HG02588 (cell line): ENCODE measurements around the gene DUSP11.
"Not testable (repeated sequence)": the region's sequence is repeated elsewhere in the genome, so short reads cannot be mapped to it uniquely, and the experiment has no call there.

ENCODE experiments used
- ATAC-seq: cut with Tn5 transposase; IDR thresholded peaks from one replicate; pipeline ENCODE4 v1.9.1; 2021; ENCODE audit warnings: mild to moderate bottlenecking, moderate library complexity; ENCODE audit not compliant: unreplicated experiment

The DUSP11 gene

DNA sequence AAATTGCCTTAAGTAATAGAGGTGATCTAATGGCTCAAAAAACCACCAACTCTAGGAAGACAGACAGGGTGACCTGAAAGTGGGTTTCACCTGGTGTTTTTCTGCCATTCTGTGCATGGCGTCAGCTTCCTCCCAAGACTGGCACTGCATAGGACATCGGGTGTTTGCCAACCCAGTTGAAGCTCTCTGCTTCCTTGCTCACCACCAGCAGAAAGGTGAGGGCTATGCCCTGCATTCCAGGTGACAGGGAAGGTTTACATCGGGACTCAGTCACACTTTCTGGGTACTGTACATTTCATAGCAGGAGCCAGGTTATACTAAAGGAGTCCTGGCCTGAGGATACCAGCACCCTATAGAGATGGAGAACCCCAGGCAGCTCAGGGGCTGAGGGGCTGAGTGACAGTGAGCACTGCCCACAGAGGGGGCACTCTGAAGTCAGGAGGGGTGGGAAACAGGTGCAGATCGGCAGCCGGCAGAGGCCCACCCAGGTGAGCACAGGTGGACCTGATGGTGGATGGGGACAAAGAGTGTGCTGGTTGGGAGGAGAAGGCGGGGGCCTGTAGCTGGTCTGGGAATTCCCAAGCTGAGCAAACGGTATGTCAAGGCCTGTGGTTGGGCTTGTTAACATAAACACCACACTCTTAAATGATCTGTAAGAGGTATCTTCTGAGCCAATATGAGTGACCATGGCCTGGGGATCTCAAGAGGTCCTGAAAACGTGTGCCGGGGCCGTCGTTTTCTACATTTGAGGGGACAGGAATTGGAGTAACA is 60.9 kb downstream of the DUSP11 start:
- no peak for ATAC-seq

- ATAC-seq = no peak
Observed at GRCh38 chr2:73718421-73718820, 61.5 kb downstream of the DUSP11 start.

DNA sequence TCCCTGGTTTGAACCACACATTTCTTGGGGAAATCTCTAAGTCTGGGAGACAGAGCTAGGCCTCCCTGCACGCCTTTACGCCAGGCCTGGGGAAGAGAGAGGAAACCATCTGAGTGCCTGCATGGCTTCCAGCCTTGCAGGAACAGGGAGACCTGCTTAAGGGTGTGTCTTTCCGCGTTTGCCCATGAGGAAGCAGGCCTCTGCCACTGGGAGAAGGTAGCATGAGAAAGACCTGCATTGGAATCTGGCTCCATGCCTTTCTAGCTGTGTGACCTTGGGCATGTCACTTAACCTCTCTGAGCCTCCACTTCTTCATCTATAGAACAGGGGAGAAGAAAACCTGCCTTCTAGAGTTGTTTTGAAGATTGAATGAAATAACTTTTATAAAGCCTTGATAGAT is 62.2 kb downstream of the DUSP11 start:
- ATAC-seq = not testable (repeated sequence)

DNA sequence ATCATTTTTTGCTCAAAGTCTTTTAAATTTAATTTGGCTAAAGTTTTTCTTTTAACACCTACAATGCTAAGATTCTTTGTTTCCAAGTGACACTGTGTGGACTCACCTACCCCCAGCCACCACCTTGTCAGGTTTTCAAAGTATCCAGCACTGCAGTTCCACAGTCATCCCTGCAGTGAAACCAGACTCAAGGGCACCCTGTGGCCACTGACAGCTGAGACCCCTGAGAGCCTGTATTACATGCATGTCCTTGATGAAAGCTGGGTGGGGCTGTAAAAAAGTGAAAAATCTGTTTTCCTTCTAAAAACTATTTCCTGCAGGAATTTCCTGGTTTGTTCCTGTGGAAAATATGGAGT is 62.7 kb downstream of the DUSP11 start:
- no peak for ATAC-seq

- no peak for ATAC-seq
Observed at GRCh38 chr2:73716543-73717250, 63.2 kb downstream of the DUSP11 start.

DNA sequence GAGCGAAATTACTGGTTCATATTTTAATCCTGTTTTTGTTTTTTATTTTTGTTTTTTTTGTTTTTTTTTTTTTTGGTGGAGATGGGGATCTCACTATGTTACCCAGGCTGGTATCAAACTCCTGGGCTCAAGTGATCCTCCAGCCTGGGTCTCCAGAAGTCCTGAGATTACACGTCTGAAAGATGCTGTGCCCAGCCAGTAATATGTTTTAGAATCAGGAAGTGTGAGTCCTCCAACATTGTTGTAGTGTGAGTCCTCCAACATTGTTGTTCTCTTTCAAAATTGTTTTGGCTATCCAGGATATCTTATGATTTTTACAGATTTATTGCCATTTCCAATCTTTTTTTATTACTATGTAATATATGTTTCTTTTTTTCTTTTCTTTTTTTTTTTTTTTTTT is 65.8 kb downstream of the DUSP11 start:
- no peak for ATAC-seq
